ENCODE data around the gene KCNE4. TPM values are rescaled to one million over a fixed set of nuclear protein-coding genes. Genes with fewer than 3 reads are reported as not detected.

KCNE4 gene
- total RNA-seq, 1 donor from 2014 or later = 0.26 TPM

DNA sequence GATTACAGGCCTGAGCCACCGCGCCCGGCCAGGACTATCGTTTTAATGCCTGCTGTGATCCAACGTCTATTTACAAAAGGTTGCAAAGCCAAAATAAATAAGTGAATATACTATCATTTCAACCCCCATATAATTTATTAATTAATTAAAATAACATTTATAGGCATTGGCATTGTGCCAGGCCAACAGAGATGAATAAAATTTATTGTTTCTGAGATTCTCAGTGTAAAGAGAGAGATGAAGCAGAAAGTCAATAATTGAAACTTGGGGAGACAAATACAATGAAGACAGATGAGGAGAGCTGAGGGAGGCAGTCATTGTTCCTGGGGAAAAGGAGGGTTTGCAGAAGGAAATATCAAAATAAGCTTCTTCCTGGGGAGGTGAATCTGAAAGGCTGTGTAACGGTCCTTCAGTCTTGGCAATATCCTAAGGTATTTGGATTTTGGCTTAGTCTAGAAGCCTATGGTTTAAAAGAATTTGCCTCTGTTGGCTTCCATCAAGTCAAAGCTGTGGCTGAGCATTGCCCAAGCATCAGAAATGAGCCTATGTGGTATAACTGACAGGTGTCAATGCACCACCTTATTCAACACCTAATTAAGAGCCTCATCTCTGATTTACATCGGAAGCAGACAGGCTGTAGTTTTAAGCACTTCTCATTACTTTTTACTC, 31.5 kb downstream of the KCNE4 start:
- no peaks in the 10 kb centered on the region for H3K27me3 ChIP-seq (ENCODE audit: control insufficient read depth, insufficient read depth, low read length)
- no peak for FAIRE-seq
- no peaks in the 10 kb centered on the region for H3K36me3 ChIP-seq (ENCODE audit: control insufficient read depth, insufficient read depth, low read length)
- no peak for DNase-seq (ENCODE audit: low read depth)
- TF ChIP-seq, protein P1, sequence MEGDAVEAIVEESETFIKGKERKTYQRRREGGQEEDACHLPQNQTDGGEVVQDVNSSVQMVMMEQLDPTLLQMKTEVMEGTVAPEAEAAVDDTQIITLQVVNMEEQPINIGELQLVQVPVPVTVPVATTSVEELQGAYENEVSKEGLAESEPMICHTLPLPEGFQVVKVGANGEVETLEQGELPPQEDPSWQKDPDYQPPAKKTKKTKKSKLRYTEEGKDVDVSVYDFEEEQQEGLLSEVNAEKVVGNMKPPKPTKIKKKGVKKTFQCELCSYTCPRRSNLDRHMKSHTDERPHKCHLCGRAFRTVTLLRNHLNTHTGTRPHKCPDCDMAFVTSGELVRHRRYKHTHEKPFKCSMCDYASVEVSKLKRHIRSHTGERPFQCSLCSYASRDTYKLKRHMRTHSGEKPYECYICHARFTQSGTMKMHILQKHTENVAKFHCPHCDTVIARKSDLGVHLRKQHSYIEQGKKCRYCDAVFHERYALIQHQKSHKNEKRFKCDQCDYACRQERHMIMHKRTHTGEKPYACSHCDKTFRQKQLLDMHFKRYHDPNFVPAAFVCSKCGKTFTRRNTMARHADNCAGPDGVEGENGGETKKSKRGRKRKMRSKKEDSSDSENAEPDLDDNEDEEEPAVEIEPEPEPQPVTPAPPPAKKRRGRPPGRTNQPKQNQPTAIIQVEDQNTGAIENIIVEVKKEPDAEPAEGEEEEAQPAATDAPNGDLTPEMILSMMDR (IDR thresholded peaks at IDR 0.05; ENCODE audit: insufficient read depth, low read length, severe bottlenecking) = no peak
- no peak overlapping the region for H3K4me3 ChIP-seq (ENCODE audit: low read depth, low read length)

DNA sequence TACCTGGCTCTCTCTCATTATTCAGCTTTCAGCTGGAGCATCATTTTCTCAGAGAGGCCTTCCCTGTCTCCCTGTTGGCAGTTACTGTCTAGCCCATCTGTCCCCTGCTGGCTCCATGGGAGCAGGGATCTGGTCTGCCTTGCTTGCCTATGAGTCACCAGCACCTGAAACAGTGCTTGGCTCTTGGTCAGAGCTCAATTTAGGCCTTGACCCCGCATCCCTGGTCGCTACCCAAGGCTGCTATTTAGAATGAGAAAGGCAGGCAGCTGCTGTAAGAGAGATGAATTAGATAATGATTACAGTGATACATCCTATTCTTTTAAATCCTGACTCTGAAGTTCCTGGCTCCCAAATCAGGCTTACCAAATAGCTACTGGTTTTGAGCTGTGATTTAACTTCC, 32.9 kb downstream of the KCNE4 start:
- no peaks in the 10 kb centered on the region for H3K27me3 ChIP-seq (ENCODE audit: control insufficient read depth, insufficient read depth, low read length)
- no peak overlapping the region for H3K4me3 ChIP-seq (ENCODE audit: low read depth, low read length)
- FAIRE-seq (no peak), DNase-seq (ENCODE audit: low read depth) (no peak)
- no peaks in the 10 kb centered on the region for H3K36me3 ChIP-seq (ENCODE audit: control insufficient read depth, insufficient read depth, low read length)
- TF ChIP-seq, protein P1 (IDR thresholded peaks at IDR 0.05; ENCODE audit: insufficient read depth, low read length, severe bottlenecking) = no peak

DNA sequence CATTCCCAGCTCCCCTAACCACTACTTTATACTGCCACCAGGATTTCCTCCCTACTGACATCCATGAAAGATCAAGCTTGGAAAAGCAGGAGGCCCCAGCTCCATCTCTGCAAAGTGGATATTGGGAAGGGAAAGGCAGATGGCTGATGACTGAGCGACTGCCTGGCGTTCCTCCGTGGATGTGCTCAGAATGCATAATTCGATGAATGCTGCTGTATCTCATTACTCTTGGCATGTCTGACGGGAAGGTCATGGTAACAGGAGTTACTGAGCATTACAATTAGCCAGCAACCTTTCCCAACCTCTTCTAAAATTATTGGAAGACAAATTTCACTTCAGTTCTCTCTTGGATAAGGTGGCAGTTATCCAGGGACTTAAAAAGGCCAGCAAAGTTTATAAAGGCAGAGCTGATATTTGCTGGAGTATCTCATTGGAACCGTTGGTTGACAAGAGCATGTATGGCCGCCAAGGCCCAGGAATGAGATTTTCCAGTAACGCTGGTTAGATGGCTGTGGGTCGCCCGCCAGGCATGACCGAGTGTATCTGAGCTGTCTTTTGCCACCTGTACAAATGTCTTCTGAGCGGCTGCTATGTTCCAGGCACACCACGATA, 34.5 kb downstream of the KCNE4 start:
- no peak for DNase-seq (ENCODE audit: low read depth)
- no peaks in the 10 kb centered on the region for H3K36me3 ChIP-seq (ENCODE audit: control insufficient read depth, insufficient read depth, low read length)
- no peaks in the 10 kb centered on the region for H3K27me3 ChIP-seq (ENCODE audit: control insufficient read depth, insufficient read depth, low read length)
- TF ChIP-seq, protein P1 (IDR thresholded peaks at IDR 0.05; ENCODE audit: insufficient read depth, low read length, severe bottlenecking) = no peak
- H3K4me3 ChIP-seq (ENCODE audit: low read depth, low read length) = no peak overlapping the region
- FAIRE-seq = no peak

DNA sequence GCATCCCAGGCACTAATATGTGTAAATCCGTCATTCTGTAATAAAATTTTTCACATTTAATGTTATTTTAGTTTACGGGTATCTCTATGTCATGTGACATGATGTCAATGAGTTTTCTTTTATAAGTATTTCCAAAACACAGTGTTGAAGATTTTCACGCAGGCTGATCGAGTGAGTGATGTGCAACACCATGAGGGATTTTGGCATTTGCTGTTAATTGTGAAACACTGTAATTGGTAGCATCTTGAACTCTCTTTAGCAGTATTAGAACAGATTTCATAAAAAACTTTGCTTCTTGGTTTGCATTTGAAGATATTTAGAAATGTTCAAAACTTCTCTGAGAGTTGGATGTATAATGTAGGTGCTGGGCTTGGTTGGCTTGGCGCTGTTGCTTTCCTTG, 35.5 kb downstream of the KCNE4 start:
- DNase-seq (ENCODE audit: low read depth) (no peak), FAIRE-seq (no peak)
- H3K36me3 ChIP-seq (ENCODE audit: control insufficient read depth, insufficient read depth, low read length) = no peaks in the 10 kb centered on the region
- TF ChIP-seq, protein P1 (IDR thresholded peaks at IDR 0.05; ENCODE audit: insufficient read depth, low read length, severe bottlenecking) = no peak
- no peaks in the 10 kb centered on the region for H3K27me3 ChIP-seq (ENCODE audit: control insufficient read depth, insufficient read depth, low read length)
- H3K4me3 ChIP-seq (ENCODE audit: low read depth, low read length) = no peak overlapping the region

DNA sequence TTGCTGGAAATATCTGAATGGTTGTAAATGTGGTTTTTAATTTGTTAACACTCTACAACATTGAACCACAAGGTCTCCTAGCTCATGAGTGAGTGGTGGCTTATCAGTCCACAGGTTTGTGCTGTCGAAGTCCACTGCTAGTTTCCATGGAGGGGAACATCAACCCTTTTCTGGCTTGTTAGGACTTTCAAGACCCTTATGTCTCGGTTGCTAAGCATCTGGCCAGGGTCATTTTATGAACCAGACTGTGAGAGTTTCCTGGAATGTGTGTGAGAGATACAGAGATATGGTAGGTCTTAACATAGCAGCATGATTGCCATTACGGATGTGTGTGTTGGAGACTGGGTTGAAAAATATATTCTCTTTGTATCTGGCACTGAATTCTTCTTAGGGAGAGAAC, 36.9 kb downstream of the KCNE4 start:
- FAIRE-seq (no peak), DNase-seq (ENCODE audit: low read depth) (no peak)
- Histone ChIP-seq H3K4me3 (ENCODE audit: low read depth, low read length) (no peak overlapping the region), H3K36me3 (ENCODE audit: control insufficient read depth, insufficient read depth, low read length) (no peaks in the 10 kb centered on the region), H3K27me3 (ENCODE audit: control insufficient read depth, insufficient read depth, low read length) (no peaks in the 10 kb centered on the region)
- TF ChIP-seq, protein P1 (IDR thresholded peaks at IDR 0.05; ENCODE audit: insufficient read depth, low read length, severe bottlenecking) = no peak

All from bronchial epithelial cell (primary cell).